Posterior cingulate gyrus (tissue), 11 donors: Measurements from ENCODE around the gene WLS.
A peak's percentile ranks its signal among the peaks of the same experiment; 100 is the strongest.

ENCODE experiments used
- DNase-seq, 10 donors: peaks; one replicate each; pipeline versions ENCODE4 v3.0.0 to v3.0.0-alpha.2; 2020 to 2021; ENCODE audit warnings: mixed read lengths in 3 of 10
- intact Hi-C: fragments of 100-400 bp; cut with DNase I; formaldehyde crosslinking; loops from one replicate; pipeline ENCODE4 v1.15.1; 2023

WLS gene

GRCh38 chr1:68204977-68205630 is 27.2 kb downstream of the WLS start:
- DNase-seq = no peak
- intact Hi-C loops = no loop called here

- intact Hi-C loops = no loop called here
- no peak for DNase-seq
Observed at GRCh38 chr1:68202239-68202832, 30.0 kb downstream of the WLS start.

GRCh38 chr1:68201546-68202238 is 30.6 kb downstream of the WLS start:
- DNase-seq = no peak
- intact Hi-C loops = no loop called here

GRCh38 chr1:68199603-68200002 is 32.7 kb downstream of the WLS start:
- DNase-seq = no peak
- intact Hi-C loops = no loop called here

- no peak for DNase-seq
- intact Hi-C loops = no loop called here
Observed at GRCh38 chr1:68198752-68199151, 33.6 kb downstream of the WLS start.

GRCh38 chr1:68197891-68198290 is 34.4 kb downstream of the WLS start:
- intact Hi-C loops = no loop called here

GRCh38 chr1:68197461-68197860 is 34.9 kb downstream of the WLS start:
- DNase-seq = no peak
- intact Hi-C loops = no loop called here

More at GRCh38 chr1:68197891-68198290, 34.4 kb downstream of the WLS start:
- no peak for DNase-seq

GRCh38 chr1:68196676-68197075 is 35.6 kb downstream of the WLS start:
- DNase-seq = no peak

GRCh38 chr1:68191717-68192116 is 40.6 kb downstream of the WLS start:
- DNase-seq = no peak
- intact Hi-C loops = no loop called here

More at GRCh38 chr1:68196676-68197075, 35.6 kb downstream of the WLS start:
- intact Hi-C loops = no loop called here

- intact Hi-C loops = loop anchor here (1.0 kb wide), 1 partner anchor 20 kb away; no protein-coding TSS in a partner anchor
- no peak for DNase-seq
Observed at GRCh38 chr1:68188644-68189340, 43.5 kb downstream of the WLS start.

GRCh38 chr1:68188060-68188538 is 44.2 kb downstream of the WLS start:
- no peak for DNase-seq
- intact Hi-C loops = no loop called here

- intact Hi-C loops = no loop called here
- no peak for DNase-seq
Observed at GRCh38 chr1:68185743-68186142, 46.6 kb downstream of the WLS start.

- intact Hi-C loops = no loop called here
- no peak for DNase-seq
Observed at GRCh38 chr1:68183895-68184294, 48.4 kb downstream of the WLS start.

- intact Hi-C loops = no loop called here
- DNase-seq = no peak
Observed at GRCh38 chr1:68181165-68181556, 51.2 kb downstream of the WLS start.

GRCh38 chr1:68180441-68181164 is 51.7 kb downstream of the WLS start:
- DNase-seq = no peak

GRCh38 chr1:68178821-68179490 is 53.4 kb downstream of the WLS start:
- no peak for DNase-seq
- intact Hi-C loops = no loop called here

More at GRCh38 chr1:68180441-68181164, 51.7 kb downstream of the WLS start:
- intact Hi-C loops = no loop called here

GRCh38 chr1:68175621-68176398 is 56.5 kb downstream of the WLS start:
- peak in 1 of 10 donors; percentile 11 for DNase-seq
- intact Hi-C loops = no loop called here

- no peak for DNase-seq
- intact Hi-C loops = no loop called here
Observed at GRCh38 chr1:68174738-68175113, 57.6 kb downstream of the WLS start.
